Stimulated activated CD8-positive, alpha-beta memory T cell treated with anti-CD3 and anti-CD28 coated beads, Interleukin-12 subunit alpha, Interleukin-12 subunit beta, amount 100 ng/mL, for 24 hours (primary cell): ENCODE measurements around the gene CXXC4.

ENCODE experiments used
- DNase-seq: peaks from one replicate; pipeline ENCODE4 v3.0.0-alpha.2; 2020; ENCODE audit errors: extremely low read depth

The CXXC4 gene

GRCh38 chr4:104489731-104490095 lies 5.0 kb downstream of the CXXC4 start:
- DNase-seq: no peak

GRCh38 chr4:104488151-104488550 lies 6.5 kb downstream of the CXXC4 start:
- DNase-seq: no peak

GRCh38 chr4:104486716-104487504 lies 7.8 kb downstream of the CXXC4 start:
- DNase-seq: no peak

DNA sequence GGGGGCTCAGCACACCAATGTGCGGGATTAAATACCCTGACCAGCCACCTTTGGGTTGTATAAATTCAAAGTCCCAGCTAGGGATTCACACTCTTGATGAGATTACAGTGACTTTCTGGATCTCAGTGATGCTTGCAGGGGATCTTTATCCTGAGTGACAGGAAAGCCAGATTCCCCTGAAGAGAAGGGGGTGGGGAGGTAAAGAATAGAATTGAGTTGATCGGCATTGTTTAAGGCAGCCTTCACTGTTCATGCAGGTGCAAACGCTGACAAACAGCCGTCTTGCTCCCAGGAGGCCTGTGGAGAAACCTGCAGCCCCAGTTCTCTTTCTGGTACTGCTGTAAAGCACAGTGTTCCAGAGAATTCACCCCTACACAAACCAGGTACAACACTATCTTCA lies 19.0 kb downstream of the CXXC4 start:
- DNase-seq: no peak

GRCh38 chr4:104472766-104473165 lies 21.9 kb downstream of the CXXC4 start:
- DNase-seq: no peak

- DNase-seq: no peak
Measured at GRCh38 chr4:104470770-104471169, 23.9 kb downstream of the CXXC4 start.

DNA sequence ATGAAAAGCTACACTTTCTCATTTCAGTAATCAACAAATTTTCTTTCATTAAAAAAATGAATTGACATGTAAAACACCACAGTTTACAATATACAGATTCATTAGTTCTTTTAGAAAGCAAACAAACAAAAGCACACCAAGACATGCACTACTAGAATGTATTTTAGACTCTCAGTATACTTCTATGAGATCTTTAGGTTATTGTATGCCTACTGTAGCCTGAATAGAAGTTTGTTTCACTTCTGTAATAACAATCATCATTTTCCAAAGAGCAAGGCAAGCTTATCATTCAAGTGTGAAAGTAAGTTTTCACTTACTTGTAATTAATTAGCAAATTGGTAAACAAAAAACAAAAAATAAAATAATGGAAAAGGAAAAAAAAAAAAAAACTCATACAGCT lies 24.9 kb downstream of the CXXC4 start:
- DNase-seq: no peak

DNA sequence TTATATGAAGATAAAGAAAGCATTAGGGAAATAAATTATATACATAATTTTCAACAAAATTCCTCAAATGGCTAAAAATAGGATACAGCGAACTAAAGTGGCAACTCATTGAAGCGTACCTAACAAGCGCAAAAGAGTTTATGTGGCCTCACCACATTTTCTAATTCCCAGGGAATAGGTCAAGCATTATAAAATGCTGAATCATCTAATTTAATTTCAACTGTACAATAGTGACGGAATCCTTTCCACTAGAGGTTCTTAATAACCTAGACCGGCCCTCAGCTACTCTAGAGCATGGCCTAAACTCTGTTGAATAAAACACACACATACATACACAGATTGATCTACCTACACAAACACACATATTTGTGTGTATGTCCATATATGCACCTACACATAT lies 29.1 kb downstream of the CXXC4 start:
- DNase-seq: no peak

GRCh38 chr4:104465201-104465600 lies 29.5 kb downstream of the CXXC4 start:
- DNase-seq: no peak

GRCh38 chr4:104462641-104463040 lies 32.1 kb downstream of the CXXC4 start:
- DNase-seq: no peak

- no peak for DNase-seq
Measured at GRCh38 chr4:104457308-104457981, 37.2 kb downstream of the CXXC4 start.

DNA sequence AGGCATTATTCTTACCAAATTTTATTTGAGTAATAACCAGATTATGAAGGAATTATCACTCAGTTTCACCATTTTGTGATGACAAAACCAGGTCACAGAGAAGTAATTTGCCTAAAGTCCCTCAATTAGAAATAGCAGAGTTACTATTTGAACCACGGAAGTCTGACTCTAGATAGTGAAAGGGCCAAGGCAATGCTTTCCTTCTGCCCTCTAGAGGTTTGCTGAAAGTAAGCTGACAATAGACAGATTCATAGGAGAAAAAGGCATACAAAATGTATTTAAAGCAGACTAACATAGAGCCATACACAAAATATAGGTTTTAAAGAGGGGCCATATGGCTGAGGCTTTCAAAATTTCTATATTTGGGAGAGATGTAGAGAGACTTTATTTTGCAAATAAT lies 43.1 kb downstream of the CXXC4 start:
- no peak for DNase-seq

- DNase-seq: no peak
Measured at GRCh38 chr4:104449537-104449936, 45.2 kb downstream of the CXXC4 start.

GRCh38 chr4:104447294-104447693 lies 47.4 kb downstream of the CXXC4 start:
- no peak for DNase-seq

DNA sequence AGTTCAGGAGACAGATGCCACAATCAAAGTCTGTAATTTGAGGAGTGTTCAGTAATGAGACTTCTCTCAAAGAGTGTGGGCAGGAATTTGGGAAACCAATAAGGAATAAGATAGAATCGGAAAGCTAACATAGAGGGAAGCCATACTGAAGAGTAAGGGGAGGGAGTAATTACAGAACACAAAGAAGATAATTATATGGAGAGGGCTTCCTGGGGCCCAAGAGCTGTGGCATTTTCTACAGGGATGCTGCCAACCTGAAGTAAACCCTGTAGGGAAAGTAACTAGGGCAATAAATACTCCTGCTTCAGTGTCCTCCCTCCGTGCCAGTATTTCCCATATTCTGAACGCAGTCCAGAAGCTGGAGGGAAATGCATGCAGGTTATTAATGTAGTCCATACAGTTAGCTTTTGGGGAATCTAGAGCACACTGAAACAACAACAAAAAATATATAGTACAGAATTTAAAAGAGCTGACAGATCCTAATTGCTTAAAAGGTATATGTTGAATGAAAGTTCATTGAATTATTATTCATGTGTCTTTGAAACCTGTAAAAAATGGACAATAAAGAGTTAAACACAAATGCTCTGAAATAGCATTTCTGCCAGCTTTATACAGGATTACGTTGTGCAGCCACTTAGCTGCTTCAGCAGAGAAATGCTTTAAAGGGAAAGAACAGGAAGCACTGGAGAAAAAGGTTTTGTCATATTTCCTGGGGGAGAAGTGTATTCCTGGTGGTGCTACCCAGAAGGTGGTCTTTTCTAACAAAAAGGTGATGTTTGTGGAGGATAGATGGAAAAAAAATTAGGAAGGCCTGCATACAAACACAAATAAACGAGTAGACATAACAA lies 48.0 kb downstream of the CXXC4 start:
- no peak for DNase-seq

DNA sequence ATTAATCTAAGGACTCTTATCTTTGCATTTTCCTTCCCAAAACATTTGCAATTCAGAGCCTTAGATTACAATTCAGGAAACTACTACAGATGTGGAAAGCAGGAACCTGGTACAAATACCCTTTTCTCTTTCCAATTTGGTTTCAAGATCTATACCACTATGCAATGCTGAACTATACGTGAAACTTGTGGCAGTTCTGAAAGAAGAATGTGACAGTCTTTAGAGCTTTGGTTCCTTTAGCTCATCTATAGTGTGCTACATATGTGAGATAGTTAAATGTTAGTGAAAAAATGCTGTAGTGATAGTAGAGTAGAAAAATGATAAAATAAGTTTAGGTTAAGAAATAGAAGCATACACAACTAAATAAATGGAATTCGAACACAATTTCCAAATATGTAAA lies 50.0 kb downstream of the CXXC4 start:
- no peak for DNase-seq

DNA sequence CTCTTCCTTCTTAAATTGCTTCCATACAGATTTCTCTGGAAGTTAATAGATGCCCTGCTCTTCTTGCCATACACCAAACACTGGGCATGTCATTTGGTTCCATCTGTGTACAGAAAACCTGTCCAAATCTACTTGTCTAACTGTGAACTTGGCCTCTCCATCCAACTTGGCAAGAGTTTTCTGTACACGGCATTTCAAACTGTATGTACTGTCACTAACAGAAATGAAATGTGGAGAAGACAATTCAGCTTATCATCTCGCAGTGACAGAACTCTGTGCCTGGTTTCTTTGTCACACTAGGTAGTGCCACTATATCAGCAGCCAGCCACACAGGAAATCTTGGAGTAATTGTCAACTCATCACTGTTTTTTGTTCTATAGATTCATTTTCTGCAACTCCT lies 58.2 kb downstream of the CXXC4 start:
- no peak for DNase-seq

DNA sequence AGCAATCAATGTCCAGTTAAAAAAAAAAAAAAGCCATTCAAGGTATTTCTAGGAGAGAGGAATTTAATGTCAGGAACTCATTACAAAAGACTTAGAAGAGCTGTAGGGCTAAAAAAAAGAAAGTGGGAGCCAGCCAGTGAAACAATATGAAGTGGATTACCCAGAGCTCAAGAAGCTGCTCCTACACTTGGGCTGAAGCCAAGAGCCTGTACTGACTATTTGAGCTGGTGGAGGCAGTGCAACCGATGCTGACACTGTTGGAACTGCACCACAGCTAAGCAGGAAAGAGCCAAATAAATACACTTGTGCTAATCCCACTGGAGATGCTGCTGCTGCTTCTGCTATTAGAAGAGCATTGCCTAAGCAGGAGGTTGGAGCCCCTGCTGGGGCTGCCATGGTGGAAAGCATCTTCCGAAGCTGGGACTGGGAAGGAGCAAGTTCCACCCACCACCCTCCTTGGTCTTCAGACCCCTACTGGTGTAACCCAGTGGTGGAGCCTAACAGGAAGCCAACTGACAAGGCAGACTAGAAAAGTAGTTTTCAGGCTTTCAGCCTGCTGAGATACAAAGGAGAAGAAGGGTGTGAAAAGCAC lies 65.4 kb downstream of the CXXC4 start:
- DNase-seq: no peak

DNA sequence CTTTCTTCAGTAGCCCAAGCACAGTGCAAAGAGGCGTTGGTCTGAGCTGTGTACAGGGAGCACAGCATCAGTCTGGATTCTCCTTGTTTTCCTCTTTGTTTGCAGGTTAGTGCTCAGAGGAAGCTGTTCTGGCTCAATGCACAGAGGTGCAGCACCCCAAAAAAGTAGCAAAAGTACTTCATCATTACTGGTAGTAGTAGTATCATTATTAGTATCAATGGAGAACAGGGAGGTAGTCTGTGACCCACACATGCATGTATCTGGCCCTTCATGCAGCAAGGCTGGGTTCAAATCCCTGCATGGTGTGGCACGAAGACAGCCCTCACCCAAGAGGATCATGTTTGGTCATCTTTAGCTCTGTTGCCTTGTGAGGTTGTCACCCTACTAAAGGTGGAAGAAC lies 68.7 kb downstream of the CXXC4 start:
- DNase-seq: no peak

- DNase-seq: no peak
Measured at GRCh38 chr4:104424989-104425388, 69.7 kb downstream of the CXXC4 start.

DNA sequence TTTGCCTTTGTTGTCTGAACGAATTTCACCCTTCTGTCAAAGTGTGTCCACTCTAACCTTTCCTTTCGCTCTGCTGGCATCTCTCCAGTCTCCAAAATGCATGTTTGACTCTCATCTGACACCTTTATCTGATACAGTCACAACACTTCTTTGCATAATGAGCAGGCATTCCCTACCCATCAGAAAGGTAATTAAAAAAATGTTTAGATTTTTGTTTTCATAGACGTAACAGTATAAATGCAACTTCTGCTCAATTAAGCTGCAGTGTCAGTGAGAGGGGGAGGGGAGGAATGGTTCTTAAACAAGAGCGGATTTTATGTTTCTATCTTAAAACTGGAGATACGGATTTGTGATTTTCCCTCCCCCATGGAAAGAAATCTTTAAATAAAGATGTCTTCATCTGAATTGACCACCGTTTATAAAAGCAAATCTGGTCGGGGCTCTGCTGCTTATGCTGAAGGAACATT lies 70.2 kb downstream of the CXXC4 start:
- no peak for DNase-seq

DNA sequence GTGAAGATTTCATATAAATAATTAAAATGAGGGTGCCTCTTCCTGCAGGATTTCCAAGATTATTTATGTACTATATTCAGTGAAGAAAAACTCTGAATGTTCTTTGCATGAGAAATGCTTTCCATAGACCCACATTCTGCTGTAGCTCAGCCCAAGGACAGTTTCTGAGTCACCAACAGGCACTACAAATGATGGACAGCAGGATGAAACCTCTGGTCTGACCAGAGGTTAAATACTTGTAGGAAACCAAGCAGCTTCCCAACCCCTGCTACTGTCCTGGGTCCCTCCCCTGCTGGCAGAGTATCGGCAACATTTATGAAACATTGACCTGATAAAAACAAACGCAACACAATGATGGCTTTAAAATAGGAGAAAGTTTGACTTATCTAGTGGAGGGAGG lies 73.1 kb downstream of the CXXC4 start:
- DNase-seq: no peak
